GM21447 (cell line): Measurements from ENCODE around the gene TPM4.

Source experiments
- ATAC-seq: cut with Tn5 transposase; IDR thresholded peaks from one replicate; pipeline ENCODE4 v1.9.1; 2021; ENCODE audit not compliant: unreplicated experiment

Gene TPM4

DNA sequence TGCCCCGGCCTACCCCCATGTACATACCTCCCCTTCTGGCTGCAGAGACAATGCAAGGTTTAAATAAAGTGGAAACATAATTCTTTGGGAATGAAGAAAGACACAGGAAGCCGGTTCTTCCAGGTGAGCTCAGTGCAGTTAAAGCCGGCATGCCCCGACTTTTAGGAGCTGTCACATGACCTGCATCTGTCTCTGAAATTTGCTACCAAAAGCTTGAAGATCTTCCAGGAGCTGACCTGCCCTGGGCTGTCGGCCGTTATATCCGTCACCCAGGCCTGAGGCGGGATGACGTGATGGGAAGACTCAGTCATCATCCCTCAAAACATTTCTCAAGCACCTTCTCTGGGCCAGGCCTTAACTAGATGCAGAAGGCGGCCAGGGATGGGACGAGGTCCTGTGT lies 45.7 kb downstream of the TPM4 start:
- no peak for ATAC-seq

- no peak for ATAC-seq
Measured at GRCh38 chr19:16124953-16125352, 48.7 kb downstream of the TPM4 start.

DNA sequence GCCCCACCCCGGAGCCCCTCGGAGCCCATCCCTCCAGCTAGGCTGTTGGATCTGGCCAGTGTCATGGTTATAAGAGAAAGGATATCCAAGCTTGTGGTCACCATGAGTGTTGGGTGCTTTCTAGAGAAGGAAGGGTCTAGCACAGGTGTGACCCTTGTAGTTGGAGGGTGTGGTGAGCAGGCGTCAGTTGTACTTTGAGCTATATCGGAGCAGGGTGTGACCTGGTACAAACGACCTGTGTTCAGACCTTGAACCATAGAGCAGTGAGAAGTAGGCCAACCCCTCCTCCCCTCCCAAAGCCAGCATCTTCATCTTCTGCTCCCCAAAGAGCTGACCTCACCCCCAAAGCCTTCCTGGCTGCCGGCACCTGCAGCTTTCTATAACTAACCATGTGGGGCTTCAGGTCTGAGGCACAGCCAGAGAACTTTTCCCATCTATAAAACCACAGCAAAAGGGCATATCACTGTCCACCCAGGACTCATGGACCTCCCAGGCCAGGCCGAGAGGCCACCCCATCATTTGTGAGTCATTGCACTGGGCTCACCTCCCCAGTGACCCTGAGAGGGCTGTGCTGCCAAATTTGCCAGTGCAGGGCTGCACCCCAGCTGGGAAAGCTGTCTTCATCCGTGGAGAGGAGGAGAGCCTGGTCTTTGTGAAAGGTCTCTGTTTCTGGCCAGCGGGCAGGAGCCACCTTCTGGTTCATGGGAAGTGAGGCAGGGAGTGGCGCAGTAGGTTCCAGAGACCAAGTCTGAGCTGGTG lies 49.6 kb downstream of the TPM4 start:
- no peak for ATAC-seq

- no peak for ATAC-seq
Measured at GRCh38 chr19:16127080-16127479, 50.8 kb downstream of the TPM4 start.

DNA sequence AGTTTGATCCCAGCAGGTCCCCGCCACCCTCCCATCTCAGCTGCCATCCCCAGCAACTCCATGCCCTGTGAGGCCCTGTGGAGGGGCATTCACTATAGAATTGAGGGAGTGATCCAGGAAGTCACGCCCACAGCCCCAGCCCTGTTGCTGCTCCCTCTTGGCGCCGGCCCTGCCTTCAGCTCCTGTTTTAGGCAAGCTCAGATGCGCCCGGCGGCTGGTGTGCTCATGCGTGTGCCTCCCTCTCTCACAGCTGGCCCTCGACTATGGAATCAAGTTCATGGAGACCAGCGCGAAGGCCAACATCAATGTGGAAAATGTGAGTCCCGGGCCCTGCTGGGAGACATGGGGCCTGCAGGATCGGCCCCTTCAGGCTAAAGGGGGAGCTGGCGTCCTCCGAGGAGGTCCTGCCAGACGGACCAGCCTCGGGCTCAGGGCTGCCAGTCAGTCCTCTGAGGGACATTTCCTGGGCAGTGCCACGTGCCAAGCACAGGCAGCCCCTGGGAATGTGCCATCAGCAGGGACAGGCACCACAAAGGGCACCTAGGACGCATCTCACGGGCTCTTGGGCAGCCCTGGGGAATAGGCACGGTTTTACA lies 51.6 kb downstream of the TPM4 start:
- no peak for ATAC-seq

DNA sequence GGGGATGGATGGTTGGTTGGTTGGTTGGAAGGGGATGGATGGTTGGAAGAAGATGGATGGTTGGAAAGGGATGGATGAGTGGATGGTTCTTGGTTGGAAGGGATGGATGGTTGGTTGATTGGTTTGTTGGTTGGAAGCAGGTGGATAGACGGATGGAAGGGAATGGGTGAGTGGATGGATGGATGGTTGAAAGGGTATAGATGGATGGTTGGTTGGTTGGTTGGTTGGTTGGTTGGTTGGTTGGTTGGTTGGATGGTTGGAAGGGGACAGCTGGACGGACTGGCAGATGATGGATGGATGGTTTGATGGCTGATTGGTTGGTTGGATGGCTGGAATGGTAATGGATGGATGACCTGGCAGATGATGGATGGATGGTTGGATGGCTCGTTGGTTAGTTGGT lies 55.4 kb downstream of the TPM4 start:
- ATAC-seq, result no peak

DNA sequence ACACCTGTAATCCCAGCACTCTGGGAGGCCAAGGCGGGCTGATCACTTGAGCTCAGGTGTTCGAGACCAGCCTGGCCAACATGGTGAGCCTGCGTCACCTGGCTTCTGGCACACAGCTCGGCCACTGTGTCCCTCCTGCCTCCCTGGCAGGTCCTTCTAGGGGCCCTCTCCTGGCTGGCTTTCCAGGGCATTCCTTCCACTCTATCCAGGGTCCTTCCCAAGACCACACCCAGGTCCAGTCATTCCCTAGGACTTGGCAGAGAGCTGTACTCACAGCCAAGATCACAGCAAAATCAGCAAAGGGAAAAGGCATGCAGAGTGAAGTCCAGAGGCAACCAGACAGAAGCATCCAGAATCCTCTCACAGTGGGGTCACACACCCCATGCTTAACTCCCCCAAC lies 57.5 kb downstream of the TPM4 start:
- ATAC-seq, result no peak

GRCh38 chr19:16134510-16134909 lies 58.2 kb downstream of the TPM4 start:
- no peak for ATAC-seq

DNA sequence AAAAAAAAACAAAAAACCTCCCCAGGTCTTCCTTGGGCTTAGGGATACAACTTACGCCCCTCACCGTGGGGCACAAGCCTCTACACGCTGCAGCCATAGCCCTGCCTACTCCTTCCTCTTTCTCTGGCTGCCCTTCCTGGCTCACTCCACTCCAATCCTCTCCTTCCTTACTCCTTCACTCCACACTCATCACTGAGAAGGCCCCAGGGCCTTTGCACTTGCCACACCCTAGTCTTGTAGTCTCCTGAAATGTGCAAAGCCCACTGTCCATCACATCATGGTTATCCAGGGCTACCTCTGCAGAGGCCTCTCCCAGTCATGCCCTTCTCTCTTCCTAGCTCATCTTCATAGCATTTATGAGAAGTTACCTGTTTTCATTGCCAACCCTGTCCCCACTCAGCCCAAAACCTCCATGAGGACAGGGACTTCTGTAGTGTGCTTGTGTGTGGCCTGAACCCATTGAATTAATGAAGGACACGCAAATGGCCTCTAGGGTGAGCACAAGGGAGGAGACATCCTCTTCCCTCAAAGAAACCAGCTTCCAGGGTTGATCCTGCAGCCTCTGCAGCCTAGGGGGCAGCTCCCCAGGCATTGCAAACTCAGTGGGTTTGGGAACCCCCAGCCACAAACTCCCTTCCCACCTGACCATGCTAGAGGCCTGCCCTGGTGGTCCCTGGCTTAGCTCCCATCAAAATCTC lies 59.3 kb downstream of the TPM4 start:
- no peak for ATAC-seq

DNA sequence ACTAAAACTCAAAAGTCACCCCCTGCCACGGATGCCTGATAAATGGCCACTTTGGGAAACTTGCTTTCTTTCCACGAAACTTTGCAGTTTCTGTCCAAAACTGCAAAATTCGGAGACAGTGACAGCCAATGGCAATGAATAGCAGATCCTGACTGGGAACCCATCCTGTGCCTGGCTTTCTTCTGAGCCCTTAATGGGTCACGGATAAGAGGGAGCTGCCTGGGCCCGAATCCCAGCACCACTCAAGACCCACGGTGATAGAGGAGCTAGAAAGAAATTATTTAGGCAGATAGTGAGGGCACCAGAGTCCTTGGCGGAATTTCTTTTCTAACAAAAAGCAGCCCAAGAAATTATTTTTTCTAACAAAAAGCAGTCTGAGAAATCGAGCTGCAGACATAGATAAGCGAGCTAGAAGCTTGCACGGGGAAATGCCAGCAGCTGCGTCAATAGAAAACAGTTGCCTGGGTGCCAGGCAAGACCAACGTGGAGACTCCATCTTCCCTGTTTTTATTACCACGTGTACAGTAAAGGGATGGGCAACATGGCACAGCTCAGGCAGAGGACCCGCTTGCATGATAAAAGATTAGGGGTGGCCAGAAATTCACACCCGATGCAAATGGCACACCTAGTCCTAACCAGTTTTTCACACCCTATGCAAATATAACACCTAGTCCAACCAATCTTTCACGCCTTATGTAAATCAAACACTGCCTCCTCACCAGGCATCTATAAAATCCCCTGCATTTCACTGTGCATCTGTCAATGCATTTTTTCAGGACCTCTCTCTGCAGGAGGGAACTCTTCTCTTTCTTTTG lies 60.1 kb downstream of the TPM4 start:
- ATAC-seq, result no peak

GRCh38 chr19:16139752-16140151 lies 63.5 kb downstream of the TPM4 start:
- ATAC-seq, result no peak

DNA sequence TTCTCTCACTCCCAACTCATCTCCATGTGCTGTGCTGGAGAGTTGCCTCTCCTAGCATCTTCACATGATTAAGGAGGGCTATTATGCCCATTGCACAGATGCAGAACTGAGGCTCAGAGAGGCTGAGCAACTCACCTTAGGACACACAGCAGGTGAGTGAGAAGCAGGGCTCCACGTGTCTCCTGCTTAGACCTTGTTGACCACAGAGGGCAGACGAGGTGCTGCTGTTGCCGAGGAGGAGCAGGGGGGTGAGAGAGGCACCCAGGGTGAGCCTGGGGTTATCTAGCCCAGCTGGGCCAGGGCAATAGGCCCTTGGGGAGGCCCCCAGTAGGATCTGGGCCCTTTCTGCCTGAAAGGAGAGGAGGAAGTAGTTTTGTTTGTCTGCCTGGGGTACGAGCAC lies 64.7 kb downstream of the TPM4 start:
- peak; percentile 42 for ATAC-seq

- ATAC-seq, result no peak
Measured at GRCh38 chr19:16142032-16142580, 65.8 kb downstream of the TPM4 start.

DNA sequence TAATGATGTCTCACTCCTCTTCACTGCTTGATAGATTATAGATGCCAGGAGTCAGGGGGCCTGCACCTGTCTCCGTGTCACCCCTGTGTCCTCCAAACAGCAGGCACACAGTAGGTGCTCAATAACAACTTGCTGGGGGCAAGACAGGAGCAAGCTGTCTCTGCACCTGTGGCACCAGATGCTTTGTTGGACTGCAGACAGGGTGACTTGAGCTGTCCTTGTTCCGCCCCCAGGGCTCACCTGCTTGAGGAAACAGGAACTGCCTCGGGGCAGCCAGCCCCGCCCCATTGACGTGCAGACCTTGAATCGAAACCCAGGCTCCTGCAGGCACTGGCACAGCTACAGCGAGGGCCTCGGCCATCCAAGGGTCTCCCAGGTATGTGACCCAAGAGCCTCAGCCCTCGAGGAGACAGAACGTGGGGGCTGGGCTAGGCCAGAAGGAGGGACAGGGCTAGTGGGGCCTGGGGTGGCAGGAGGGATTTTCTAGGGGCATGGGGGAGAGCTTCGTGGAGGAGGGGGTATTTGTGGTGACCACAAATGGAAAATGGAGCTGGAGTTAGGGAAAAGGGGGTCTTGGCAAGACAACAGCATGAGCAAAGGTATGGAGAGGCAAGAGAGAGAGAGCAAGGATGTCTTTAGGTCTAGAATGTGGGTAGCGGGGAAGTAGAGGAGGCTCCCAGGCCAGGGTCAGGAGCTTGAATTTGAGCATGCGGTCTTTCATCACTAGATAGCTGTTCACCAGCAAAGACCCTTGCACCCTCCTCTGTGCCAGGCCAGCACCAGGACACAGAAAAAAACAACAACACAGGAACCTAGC lies 67.3 kb downstream of the TPM4 start, which contains the start of gene HSH2D:
HSH2D (plus strand) TSS at position 287 of the 817 bp plus-strand sequence. CDS start 5,066 bp downstream, outside the sequence.
- peak; percentile 59 for ATAC-seq

- ATAC-seq, result no peak
Measured at GRCh38 chr19:16144216-16144581, 67.9 kb downstream of the TPM4 start.

- ATAC-seq, result no peak
Measured at GRCh38 chr19:16146112-16146511, 69.8 kb downstream of the TPM4 start.

DNA sequence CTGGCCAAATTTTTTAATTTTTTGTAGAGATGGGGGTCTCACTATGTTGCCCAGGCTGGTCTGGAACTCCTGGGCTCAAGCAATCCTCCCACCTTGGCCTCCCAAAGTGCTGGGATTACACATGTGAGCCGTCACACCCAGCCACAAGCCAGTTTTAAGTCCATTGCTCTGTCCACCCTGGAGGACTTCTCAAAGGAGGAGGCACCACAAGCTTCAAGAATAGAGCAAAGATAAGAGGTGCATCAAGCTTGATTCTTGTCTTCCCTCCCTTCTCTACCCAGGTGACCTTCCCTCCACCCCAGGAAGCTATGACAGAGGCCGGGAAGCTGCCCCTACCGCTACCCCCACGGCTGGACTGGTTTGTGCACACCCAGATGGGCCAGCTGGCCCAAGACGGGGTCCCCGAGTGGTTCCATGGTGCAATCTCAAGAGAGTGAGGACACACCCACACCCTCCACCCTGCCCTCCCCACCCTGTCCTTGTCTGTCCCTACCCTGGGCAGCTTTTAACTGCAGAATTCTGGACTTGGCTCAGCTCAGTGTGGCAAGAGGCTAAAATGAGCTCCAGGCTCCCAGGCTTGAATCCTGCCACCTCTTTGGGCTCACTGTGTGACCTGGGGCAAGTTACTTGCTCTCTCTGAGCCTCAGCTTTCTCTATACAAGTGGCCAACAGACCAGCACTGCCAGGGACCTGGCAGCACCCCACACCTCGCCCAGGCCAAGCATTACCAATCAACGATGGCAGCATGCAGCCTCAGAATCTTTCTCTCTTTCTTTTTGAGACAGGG lies 72.3 kb downstream of the TPM4 start:
- ATAC-seq, result no peak
